Neural cell (in vitro differentiated cells): ENCODE results near the gene GAREM1. TPM values are rescaled to one million over a fixed set of nuclear protein-coding genes. Genes with fewer than 3 reads are reported as not detected.

Experiments used
- H2AFZ ChIP-seq: fragments of 200-600, 300-800 bp; sonication (generic), shearing (Covaris generic); 2 replicates; pipeline ENCODE4 v1.6.0; 2014; ENCODE audit warnings: low read depth, mild to moderate bottlenecking, antibody characterized with exemption, low read length, moderate library complexity
- H3F3A ChIP-seq: fragments of 200-600 bp; shearing (Covaris generic); 2 replicates; pipeline ENCODE4 v1.6.1; 2016; ENCODE audit warnings: mild to moderate bottlenecking, moderate library complexity, mixed read lengths, antibody characterized with exemption, low read length; ENCODE audit not compliant: insufficient read depth, poor library complexity, severe bottlenecking
- H3K27ac ChIP-seq: fragments of 200-600, 300-800 bp; sonication (generic), shearing (Covaris generic); 2 replicates; pipeline ENCODE4 v1.5.1; 2014; ENCODE audit warnings: mild to moderate bottlenecking, low read length, moderate library complexity
- H3K27me3 ChIP-seq: fragments of 300-800, 200-600 bp; sonication (generic), shearing (Covaris generic); 2 replicates; pipeline ENCODE4 v1.6.0; 2014; ENCODE audit warnings: mild to moderate bottlenecking, low read depth, low read length, moderate library complexity; ENCODE audit not compliant: insufficient read depth
- H3K36me3 ChIP-seq: fragments of 300-800, 200-600 bp; sonication (generic), shearing (Covaris generic); 2 replicates; pipeline ENCODE4 v1.5.1; 2014; ENCODE audit warnings: mild to moderate bottlenecking, antibody characterized with exemption, low read length, moderate library complexity; ENCODE audit not compliant: insufficient read depth
- H3K4me2 ChIP-seq: fragments of 300-800, 200-600 bp; sonication (generic), shearing (Covaris generic); 2 replicates; pipeline ENCODE4 v1.6.0; 2014; ENCODE audit warnings: mild to moderate bottlenecking, low read length
- H3K4me3 ChIP-seq: fragments of 300-800, 200-600 bp; sonication (generic), shearing (Covaris generic); 2 replicates; pipeline ENCODE4 v1.5.1; 2014; ENCODE audit warnings: mild to moderate bottlenecking, low read length, moderate library complexity
- H3K79me2 ChIP-seq: fragments of 200-600 bp; shearing (Covaris generic); replicated peaks from 2 replicates; pipeline ENCODE4 v1.6.0; 2014; ENCODE audit warnings: mild to moderate bottlenecking, low read length, moderate library complexity; ENCODE audit not compliant: insufficient read depth
- H3K9ac ChIP-seq: fragments of 300-800, 200-600 bp; sonication (generic), shearing (Covaris generic); 2 replicates; pipeline ENCODE4 v1.6.1; 2016; ENCODE audit warnings: mild to moderate bottlenecking, low read length, mixed read lengths
- H3K9me2 ChIP-seq: fragments of 200-600 bp; shearing (Covaris generic); 2 replicates; pipeline ENCODE4 v1.6.1; 2016; ENCODE audit warnings: mild to moderate bottlenecking, low read length, mixed read lengths; ENCODE audit not compliant: insufficient read depth
- H3K9me3 ChIP-seq: fragments of 200-600, 300-800 bp; sonication (generic), shearing (Covaris generic); 2 replicates; pipeline ENCODE4 v1.6.1; 2016; ENCODE audit warnings: mild to moderate bottlenecking, mixed run types, low read length, moderate library complexity, mixed read lengths
- H4K20me1 ChIP-seq: fragments of 200-600 bp; shearing (Covaris generic); 2 replicates; pipeline ENCODE4 v1.6.1; 2016; ENCODE audit warnings: mild to moderate bottlenecking, mixed run types; ENCODE audit not compliant: insufficient read depth
- CTCF ChIP-seq: fragments of 450-650 bp; IDR thresholded peaks from 2 replicates; pipeline ENCODE4 v1.5.1; 2014; ENCODE audit warnings: antibody characterized with exemption, mild to moderate bottlenecking, moderate library complexity; ENCODE audit not compliant: poor library complexity, severe bottlenecking
- EP300 ChIP-seq: fragments of 450-650 bp; conservative IDR thresholded peaks from 2 replicates; pipeline ENCODE4 v1.6.1; 2014; ENCODE audit warnings: antibody characterized with exemption, mild to moderate bottlenecking, moderate library complexity; ENCODE audit not compliant: poor library complexity, severe bottlenecking
- EZH2 ChIP-seq: fragments of 200-600, 300-800 bp; shearing (Covaris generic), sonication (generic); IDR thresholded peaks from 2 replicates; pipeline ENCODE4 v1.6.1; 2014; ENCODE audit warnings: antibody characterized with exemption, low read length, borderline replicate concordance, mild to moderate bottlenecking; ENCODE audit not compliant: insufficient read depth, poor library complexity, severe bottlenecking
- MXI1 ChIP-seq: fragments of 450-650 bp; conservative IDR thresholded peaks from 2 replicates; pipeline ENCODE4 v1.6.1; 2014; ENCODE audit warnings: antibody characterized with exemption, mild to moderate bottlenecking; ENCODE audit not compliant: poor library complexity, severe bottlenecking
- POLR2AphosphoS5 ChIP-seq: IDR thresholded peaks from 2 replicates; pipeline ENCODE4 v1.6.1; 2012
- RAD21 ChIP-seq: fragments of 450-650 bp; conservative IDR thresholded peaks from 2 replicates; pipeline ENCODE4 v1.6.1; 2014; ENCODE audit warnings: antibody characterized with exemption, mild to moderate bottlenecking, moderate library complexity
- REST ChIP-seq: IDR thresholded peaks from 2 replicates; pipeline ENCODE4 v1.6.1; 2012; ENCODE audit warnings: borderline replicate concordance
- SMC3 ChIP-seq: fragments of 450-650 bp; conservative IDR thresholded peaks from 2 replicates; pipeline ENCODE4 v1.6.1; 2014; ENCODE audit warnings: antibody characterized with exemption, mild to moderate bottlenecking, moderate library complexity; ENCODE audit not compliant: poor library complexity
- TAF1 ChIP-seq: IDR thresholded peaks from 2 replicates; pipeline ENCODE4 v1.6.1; 2012; ENCODE audit warnings: low read depth
- polyA plus RNA-seq: library from polyadenylated mRNA; depleted of rRNA; stranded (reverse); fragments of >200 nt; gene quantifications from 2 replicates; pipeline ENCODE4 v1.2.3, GENCODE V29; 2014

The GAREM1 gene
- polyA plus RNA-seq, 1 donor from 2014 or later, result 1.3 TPM

GRCh38 chr18:32337821-32338220 lies 132.9 kb downstream of the GAREM1 start:
- Histone ChIP-seq H4K20me1 (no peaks in the 10 kb centered on the region), H3K27ac (no peak overlapping the region), H3K4me2 (no peak overlapping the region), H2AFZ (no peak overlapping the region), H3K9me3 (no peaks in the 10 kb centered on the region), H3K79me2 (no peaks in the 10 kb centered on the region), H3K36me3 (no peaks in the 10 kb centered on the region), H3K4me3 (no peak overlapping the region), H3K9ac (no peak overlapping the region), H3K9me2 (no peaks in the 10 kb centered on the region), H3F3A (no peaks in the 10 kb centered on the region), H3K27me3 (no peaks in the 10 kb centered on the region)
- no peak for TF ChIP-seq POLR2AphosphoS5
- no peak for TF ChIP-seq REST
- no peak for TF ChIP-seq CTCF
- TF ChIP-seq SMC3, result no peak
- TF ChIP-seq MXI1, result no peak
- no peak for TF ChIP-seq EZH2
- TF ChIP-seq TAF1, result no peak
- TF ChIP-seq RAD21, result no peak
- TF ChIP-seq EP300, result no peak

- Histone ChIP-seq H3K27ac (no peak overlapping the region), H3K27me3 (no peaks in the 10 kb centered on the region), H3K9me2 (no peaks in the 10 kb centered on the region), H3K9me3 (no peaks in the 10 kb centered on the region), H4K20me1 (no peaks in the 10 kb centered on the region), H3K4me2 (no peak overlapping the region), H3K9ac (no peak overlapping the region), H3K36me3 (no peaks in the 10 kb centered on the region), H2AFZ (no peak overlapping the region), H3K79me2 (no peaks in the 10 kb centered on the region), H3F3A (no peaks in the 10 kb centered on the region), H3K4me3 (no peak overlapping the region)
- TF ChIP-seq TAF1 (no peak), EZH2 (no peak), EP300 (no peak), POLR2AphosphoS5 (no peak), CTCF (no peak), REST (no peak), SMC3 (no peak), MXI1 (no peak), RAD21 (no peak)
These were observed 133.3 kb downstream of the GAREM1 start for GRCh38 chr18:32337347-32337746.
